H9 (cell line): ENCODE measurements around the gene RASGRF1. TPM values are rescaled to one million over a fixed set of nuclear protein-coding genes. Genes with fewer than 3 reads are reported as not detected.

Source experiments
- DNase-seq: peaks from one replicate; pipeline ENCODE4 v3.0.0-alpha.2; 2017
- H2AFZ ChIP-seq: one replicate; pipeline ENCODE4 v1.6.1; 2013; ENCODE audit warnings: mild to moderate bottlenecking, low read length, control low read depth, moderate library complexity
- H2AK5ac ChIP-seq: 2 replicates; pipeline ENCODE4 v1.6.1; 2013; ENCODE audit warnings: low read length, control low read depth, mixed read lengths; ENCODE audit not compliant: insufficient read length
- H2BK120ac ChIP-seq: one replicate; pipeline ENCODE4 v1.6.1; 2013; ENCODE audit warnings: low read depth, mild to moderate bottlenecking, low read length, control low read depth, inconsistent platforms; ENCODE audit not compliant: poor library complexity, severe bottlenecking
- H2BK12ac ChIP-seq: 2 replicates; pipeline ENCODE4 v1.6.1; 2013; ENCODE audit warnings: low read length, control low read depth, mixed read lengths, low read depth; ENCODE audit not compliant: insufficient read length
- H2BK15ac ChIP-seq: 2 replicates; pipeline ENCODE4 v1.6.1; 2013; ENCODE audit warnings: low read depth, low read length, control low read depth
- H2BK20ac ChIP-seq: one replicate; pipeline ENCODE4 v1.6.1; 2013; ENCODE audit warnings: low read depth, mild to moderate bottlenecking, low read length, control low read depth, inconsistent platforms; ENCODE audit not compliant: poor library complexity, severe bottlenecking
- H2BK5ac ChIP-seq: 2 replicates; pipeline ENCODE4 v1.6.1; 2013; ENCODE audit warnings: low read length, control low read depth, mixed read lengths; ENCODE audit not compliant: insufficient read length
- H3K14ac ChIP-seq: 2 replicates; pipeline ENCODE4 v1.6.1; 2013; ENCODE audit warnings: low read length, control low read depth; ENCODE audit not compliant: insufficient read depth
- H3K18ac ChIP-seq: 2 replicates; pipeline ENCODE4 v1.6.1; 2013; ENCODE audit warnings: low read depth, mild to moderate bottlenecking, mixed read lengths, low read length, control low read depth; ENCODE audit not compliant: insufficient read length
- H3K23ac ChIP-seq: 2 replicates; pipeline ENCODE4 v1.6.1; 2013; ENCODE audit warnings: low read length, control low read depth, mixed read lengths, low read depth; ENCODE audit not compliant: insufficient read length
- H3K23me2 ChIP-seq: 2 replicates; pipeline ENCODE4 v1.6.1; 2013; ENCODE audit warnings: low read depth, mild to moderate bottlenecking, mixed read lengths, low read length, control low read depth; ENCODE audit not compliant: insufficient read length, poor library complexity, severe bottlenecking
- H3K27ac ChIP-seq: 2 replicates; pipeline ENCODE4 v1.5.1; 2013; ENCODE audit warnings: low read length, control low read depth, mixed read lengths, low read depth; ENCODE audit not compliant: insufficient read length
- H3K27me3 ChIP-seq: 2 replicates; pipeline ENCODE4 v1.6.1; 2013; ENCODE audit warnings: low read length, control low read depth, inconsistent platforms; ENCODE audit not compliant: insufficient read depth
- H3K4ac ChIP-seq: 2 replicates; pipeline ENCODE4 v1.6.1; 2013; ENCODE audit warnings: low read depth, mild to moderate bottlenecking, control low read depth, inconsistent platforms, low read length, moderate library complexity
- H3K4me1 ChIP-seq: 2 replicates; pipeline ENCODE4 v1.6.1; 2013; ENCODE audit warnings: low read length, control low read depth, inconsistent platforms; ENCODE audit not compliant: insufficient read depth
- H3K4me2 ChIP-seq: 2 replicates; pipeline ENCODE4 v1.6.1; 2013; ENCODE audit warnings: low read length, control low read depth, mixed read lengths; ENCODE audit not compliant: insufficient read length, insufficient read depth
- H3K56ac ChIP-seq: 2 replicates; pipeline ENCODE4 v1.6.1; 2013; ENCODE audit warnings: low read depth, mild to moderate bottlenecking, mixed read lengths, low read length, control low read depth; ENCODE audit not compliant: insufficient read length
- H3K79me1 ChIP-seq: 2 replicates; pipeline ENCODE4 v1.6.1; 2013; ENCODE audit warnings: low read depth, mild to moderate bottlenecking, moderate library complexity, low read length, control low read depth, inconsistent platforms; ENCODE audit not compliant: insufficient read depth, poor library complexity, severe bottlenecking
- H3K79me2 ChIP-seq: 2 replicates; pipeline ENCODE4 v1.6.1; 2013; ENCODE audit warnings: low read length, control low read depth, inconsistent platforms; ENCODE audit not compliant: insufficient read depth
- H3K9ac ChIP-seq: 2 replicates; pipeline ENCODE4 v1.6.1; 2013; ENCODE audit warnings: low read length, control low read depth, mixed read lengths; ENCODE audit not compliant: insufficient read length; ENCODE audit errors: extremely low read depth
- H3K9me3 ChIP-seq: one replicate; pipeline ENCODE4 v1.6.1; 2013; ENCODE audit warnings: low read depth, low read length, inconsistent platforms; ENCODE audit not compliant: control insufficient read depth
- H3T11ph ChIP-seq: one replicate; pipeline ENCODE4 v1.6.1; 2013; ENCODE audit warnings: mild to moderate bottlenecking, low read length, control low read depth, inconsistent platforms
- H4K20me1 ChIP-seq: one replicate; pipeline ENCODE4 v1.6.1; 2013; ENCODE audit not compliant: control insufficient read depth, insufficient read length, insufficient read depth
- H4K5ac ChIP-seq: 2 replicates; pipeline ENCODE4 v1.6.1; 2013; ENCODE audit warnings: low read depth, mild to moderate bottlenecking, mixed read lengths, low read length, control low read depth; ENCODE audit not compliant: insufficient read length
- H4K8ac ChIP-seq: replicated peaks from 2 replicates; pipeline ENCODE4 v1.6.1; 2013; ENCODE audit warnings: low read length, control low read depth, mixed read lengths, low read depth; ENCODE audit not compliant: insufficient read length
- H4K91ac ChIP-seq: 2 replicates; pipeline ENCODE4 v1.6.1; 2013; ENCODE audit warnings: low read depth, mild to moderate bottlenecking, moderate library complexity, mixed read lengths, low read length, control low read depth; ENCODE audit not compliant: insufficient read length
- H3K27ac Mint-ChIP-seq, 3 experiments: 2 replicates in 2 of 3; 3 replicates in 1 of 3; pipeline ENCODE4 v1.8.0; 2020 to 2021; ENCODE audit warnings: mixed read lengths in 3 of 3, mild to moderate bottlenecking in 1 of 3, moderate library complexity in 1 of 3
- H3K27me3 Mint-ChIP-seq: 2 replicates; pipeline ENCODE4 v1.8.0; 2021; ENCODE audit warnings: low read depth, mild to moderate bottlenecking, moderate library complexity, mixed read lengths
- H3K36me3 Mint-ChIP-seq, 3 experiments: 2 replicates in 2 of 3; 3 replicates in 1 of 3; pipeline ENCODE4 v1.8.0; 2020 to 2021; ENCODE audit warnings: low read depth in 3 of 3, mixed read lengths in 3 of 3; ENCODE audit not compliant: insufficient read depth in 1 of 3
- H3K4me1 Mint-ChIP-seq, 2 experiments: 2 replicates each; pipeline ENCODE4 v1.8.0; 2020; ENCODE audit warnings: mixed read lengths in 2 of 2
- H3K4me3 Mint-ChIP-seq, 2 experiments: 2 replicates in 1 of 2; 3 replicates in 1 of 2; pipeline ENCODE4 v1.8.0; 2020 to 2021; ENCODE audit warnings: mild to moderate bottlenecking in 2 of 2, mixed read lengths in 2 of 2, moderate library complexity in 1 of 2
- H3K9me3 Mint-ChIP-seq, 2 experiments: 2 replicates in 1 of 2; 3 replicates in 1 of 2; pipeline ENCODE4 v1.8.0; 2020; ENCODE audit warnings: mild to moderate bottlenecking in 2 of 2, mixed read lengths in 2 of 2, moderate library complexity in 1 of 2
- CTCF ChIP-seq: fragments of 200-600 bp; sonication (generic); conservative IDR thresholded peaks from 3 replicates; pipeline ENCODE4 v1.8.0; 2021; ENCODE audit warnings: antibody characterized with exemption, mild to moderate bottlenecking
- WGBS: extraction: QIAGEN DNeasy Blood & Tissue Kit; methylation state at CpG from one replicate; pipeline ENCODE4 v1.1.7; 2013; ENCODE audit warnings: missing lambda C conversion rate, low lambda C conversion rate, mixed read lengths; ENCODE audit not compliant: insufficient read length; ENCODE audit errors: extremely low coverage; 5-methylcytosine and 5-hydroxymethylcytosine counted together
- total RNA-seq: library from RNA; stranded (reverse); gene quantifications from 2 replicates; pipeline ENCODE4 v1.2.1, GENCODE V29; 2021

Gene RASGRF1
- total RNA-seq, 1 experiment from 2014 or later, result 0.48 TPM

DNA sequence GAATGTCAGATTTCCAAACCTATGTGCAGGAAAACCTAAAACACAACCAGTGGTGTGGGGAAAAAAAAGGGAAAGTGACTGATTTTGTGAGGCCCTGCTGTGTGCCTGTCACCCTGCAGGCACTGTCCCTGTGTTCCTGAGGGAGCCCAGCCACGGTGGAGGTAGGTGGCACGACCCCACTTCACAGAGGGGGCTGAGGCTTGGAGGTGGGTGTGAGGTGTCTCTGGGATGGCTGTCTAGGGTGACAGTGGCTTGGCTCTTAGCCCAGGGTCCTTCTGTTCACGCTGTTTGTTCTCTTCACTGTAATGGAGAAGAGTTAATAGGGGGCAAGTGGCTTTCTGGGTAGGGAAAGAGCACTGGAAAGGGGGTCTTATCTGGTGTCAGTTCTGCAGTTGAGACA is 22.6 kb downstream of the RASGRF1 start:
- no peak overlapping the region for H2BK20ac ChIP-seq

More for the DNA sequence above, 22.6 kb downstream of the RASGRF1 start:
- no peaks in the 10 kb centered on the region for H3K9me3 Mint-ChIP-seq
- H3K4me1 Mint-ChIP-seq, result peaks cover under 1 to 9% of the 10 kb centered on the region in 2 experiments
- Histone ChIP-seq H3K18ac (no peak overlapping the region), H2BK120ac (no peak overlapping the region), H3K27me3 (no peaks in the 10 kb centered on the region; the same call in 1 of the 2 replicates), H3K23me2 (no peaks in the 10 kb centered on the region), H4K5ac (no peak overlapping the region), H4K91ac (no peak overlapping the region), H4K8ac (no peak overlapping the region), H3K27ac (no peak overlapping the region), H2BK5ac (no peak overlapping the region), H2AK5ac (no peak overlapping the region), H3K9ac (no peak overlapping the region), H3K14ac (no peak overlapping the region), H3K79me2 (no peaks in the 10 kb centered on the region), H3K56ac (no peak overlapping the region), H3K23ac (no peak overlapping the region), H3K9me3 (no peaks in the 10 kb centered on the region), H3K4me1 (no peaks in the 10 kb centered on the region), H3K79me1 (no peaks in the 10 kb centered on the region), H3K4ac (no peak overlapping the region), H2BK12ac (no peak overlapping the region), H4K20me1 (no peaks in the 10 kb centered on the region), H3T11ph (no peak overlapping the region), H2BK15ac (no peak overlapping the region), H3K4me2 (no peak overlapping the region), H2AFZ (no peak overlapping the region)
- no peak for DNase-seq
- no CpG with 5 or more reads among the region's 3 CpGs for WGBS
- H3K36me3 Mint-ChIP-seq, result no peaks in the 10 kb centered on the region
- H3K27ac Mint-ChIP-seq, result no peak overlapping the region; a peak in 1 of 7 replicates
- peaks cover 65% of the 10 kb centered on the region for H3K27me3 Mint-ChIP-seq
- TF ChIP-seq CTCF, result no peak
- H3K4me3 Mint-ChIP-seq, result no peak overlapping the region
